K562 (cell line): ENCODE data around the gene ABCD4. TPM values are rescaled to one million over a fixed set of nuclear protein-coding genes. Genes with fewer than 3 reads are reported as not detected.

Experiments used
- ATAC-seq: fragments of 200-7000 bp; cut with Tn5 transposase; 3 replicates; pipeline ENCODE4 v1.9.1; 2020; ENCODE audit warnings: moderate library complexity
- BruUV-seq: library from RNA; stranded (reverse); fragments of 400-500 nt; replicated peaks from 2 replicates; lab custom pipeline; 2021; lab: Mats Ljungman, UMichigan
- CTCF ChIA-PET: fragments of 300-600 bp; formaldehyde crosslinking; extraction: SDS; loops from one replicate; lab custom pipeline; 2021; ENCODE audit warnings: low intra/inter-chr PET ratio; lab: Yijun Ruan, JAX
- POLR2A ChIA-PET: fragments of 300-600, 350-650 bp; sonication (Branson Sonifier 250); formaldehyde crosslinking; extraction: SDS; loops from one replicate; lab custom pipeline; 2021; ENCODE audit warnings: antibody characterized with exemption, inconsistent platforms; lab: Yijun Ruan, JAX
- DNase-seq, 4 experiments: peaks; one replicate each; pipeline versions ENCODE4 v3.0.0 to v3.0.0-alpha.2; 2011 to 2018; ENCODE audit warnings: low spot score in 3 of 4, mixed read lengths in 3 of 4; ENCODE audit errors: extremely low read depth in 1 of 4
- FAIRE-seq: peaks from 2 replicates; lab custom pipeline; 2011; peaks lifted over from hg19 to GRCh38; lab: Jason Lieb, UNC
- H2AFZ ChIP-seq: 2 replicates; pipeline ENCODE4 v1.6.0; 2011; ENCODE audit warnings: low read depth, low read length, control low read depth, inconsistent platforms
- H3K27ac ChIP-seq: fragments of 200-600 bp; 3 replicates; pipeline ENCODE4 v1.8.0; 2011; ENCODE audit warnings: low read depth, mild to moderate bottlenecking, control low read depth, inconsistent platforms, low read length, moderate library complexity, mixed read lengths; ENCODE audit errors: extremely low read depth
- H3K27me3 ChIP-seq, 2 experiments: fragments of 300-600 bp in 1 of 2; 2 replicates in 1 of 2; 3 replicates in 1 of 2; pipeline versions ENCODE4 v1.6.0 to v1.8.0; 2011; ENCODE audit warnings: inconsistent platforms in 2 of 2, low read length in 2 of 2, mild to moderate bottlenecking in 1 of 2, mixed read lengths in 1 of 2, moderate library complexity in 1 of 2; ENCODE audit not compliant: control insufficient read depth in 2 of 2, insufficient read depth in 2 of 2
- H3K36me3 ChIP-seq: fragments of 300-600 bp; 3 replicates; pipeline ENCODE4 v1.8.0; 2011; ENCODE audit warnings: mild to moderate bottlenecking, low read length, inconsistent platforms; ENCODE audit not compliant: control insufficient read depth, insufficient read depth
- H3K4me1 ChIP-seq, 2 experiments: fragments of 200-600 bp in 1 of 2; replicated peaks in 1 of 2; 2 replicates in 1 of 2; 3 replicates in 1 of 2; pipeline versions ENCODE4 v1.5.1 to v1.8.0; 2011; ENCODE audit warnings: inconsistent platforms in 2 of 2, low read length in 2 of 2, mild to moderate bottlenecking in 1 of 2, mixed read lengths in 1 of 2, moderate library complexity in 1 of 2; ENCODE audit not compliant: control insufficient read depth in 2 of 2, insufficient read depth in 2 of 2
- H3K4me2 ChIP-seq: 2 replicates; pipeline ENCODE4 v1.6.1; 2011; ENCODE audit warnings: low read length, control low read depth, inconsistent platforms, mixed read lengths; ENCODE audit not compliant: insufficient read depth
- H3K4me3 ChIP-seq: fragments of 200-600 bp; sonication (generic), shearing (Covaris generic); 2 replicates; pipeline ENCODE4 v1.5.1; 2016; ENCODE audit warnings: control low read depth, inconsistent platforms
- H3K79me2 ChIP-seq: fragments of 200-600 bp; 3 replicates; pipeline ENCODE4 v1.8.0; 2011; ENCODE audit warnings: low read length, inconsistent platforms; ENCODE audit not compliant: control insufficient read depth, insufficient read depth
- H3K9ac ChIP-seq, 2 experiments: 2 replicates each; pipeline versions ENCODE4 v1.6.0 to v1.6.1; 2011; ENCODE audit warnings: low read depth in 2 of 2, low read length in 2 of 2, control low read depth in 1 of 2, inconsistent platforms in 1 of 2, mild to moderate bottlenecking in 1 of 2, mixed read lengths in 1 of 2; ENCODE audit not compliant: insufficient read depth in 1 of 2
- H3K9me1 ChIP-seq: one replicate; pipeline ENCODE4 v1.6.0; 2011; ENCODE audit warnings: inconsistent platforms, mild to moderate bottlenecking, low read length, moderate library complexity; ENCODE audit not compliant: control insufficient read depth, insufficient read depth
- H3K9me3 ChIP-seq: replicated peaks from 2 replicates; pipeline ENCODE4 v1.5.1; 2011; ENCODE audit warnings: low read depth, low read length, inconsistent platforms; ENCODE audit not compliant: control insufficient read depth, insufficient read depth
- H4K20me1 ChIP-seq: replicated peaks from 2 replicates; pipeline ENCODE4 v1.6.1; 2011; ENCODE audit warnings: low read length, inconsistent platforms, mixed read lengths; ENCODE audit not compliant: control insufficient read depth, insufficient read depth
- EHMT2 ChIP-seq: fragments of 450-650 bp; IDR thresholded peaks from 2 replicates; pipeline ENCODE4 v1.6.1; 2018; ENCODE audit warnings: antibody characterized with exemption
- REST ChIP-seq, 2 experiments: fragments of 450-650 bp; formaldehyde crosslinking in 1 of 2; IDR thresholded peaks; 2 replicates each; pipeline versions ENCODE4 v1.4.0 to v1.6.1; 2014 to 2020; ENCODE audit warnings: mild to moderate bottlenecking in 2 of 2, borderline replicate concordance in 1 of 2, low read depth in 1 of 2
- ZNF668 ChIP-seq: fragments of 250-450 bp; sonication (Bioruptor Pico); IDR thresholded peaks from 2 replicates; pipeline ENCODE4 v1.8.0; 2022; ENCODE audit warnings: mild to moderate bottlenecking, inconsistent platforms
- WGBS: fragments of 100-300 bp; shearing (Covaris generic); methylation state at CpG from one replicate; pipeline ENCODE4 v1.1.6; 2016; ENCODE audit warnings: low coverage, mixed read lengths; ENCODE audit not compliant: insufficient coverage; ENCODE audit errors: missing lambda C conversion rate; 5-methylcytosine and 5-hydroxymethylcytosine counted together
- in situ Hi-C: fragments of 300-500 bp; cut with MboI; formaldehyde crosslinking; loops from 4 replicates; pipeline ENCODE4 v1.15.0; 2018; ENCODE audit warnings: inconsistent platforms, mixed read lengths
- intact Hi-C: fragments of 100-400 bp; cut with micrococcal nuclease; formaldehyde crosslinking; loops from 2 replicates; pipeline ENCODE4 v1.14.2; 2022
- polyA plus RNA-seq, 8 experiments: library from polyadenylated mRNA; depleted of rRNA in 4 of 8; stranded (reverse) in 5 of 8; unstranded in 3 of 8; fragments of >200 nt; fragmentation: Nextera tagmentation in 2 of 8; fragmentation: Illumina TruSeq in 1 of 8; extraction: Ambion mirVana in 2 of 8; extraction: Trizol in 1 of 8; gene quantifications; 2 replicates each; pipeline versions ENCODE4 v1.2.1 to v1.2.3, GENCODE V29; 2011 to 2014; ENCODE audit warnings: inconsistent platforms in 1 of 8, missing spikeins in 1 of 8
- total RNA-seq, 7 experiments: library from RNA; depleted of rRNA in 6 of 7; stranded (reverse); fragments of >200 nt in 6 of 7; fragmentation: Illumina TruSeq in 2 of 7; extraction: Trizol in 2 of 7; gene quantifications; 2 replicates each; pipeline versions ENCODE4 v1.2.1 to v1.2.3, GENCODE V29; 2011 to 2021; ENCODE audit warnings: low replicate concordance in 1 of 7

ABCD4 gene
- total and polyA plus RNA-seq, 9 of the 15 experiments (the other 6 are each of a cell fraction or from before 2014, with no cell fraction given), result 3.5 to 17.2 (median 12.4) TPM

GRCh38 chr14:74263181-74263580 is 39.6 kb downstream of the ABCD4 start:
- intact Hi-C loops, result no loop called here

More at GRCh38 chr14:74263181-74263580, 39.6 kb downstream of the ABCD4 start:
- WGBS, result 12% methylated on average over 8 of the region's 9 CpGs
- Histone ChIP-seq H3K4me3 (no peak overlapping the region), H3K9me1 (no peaks in the 10 kb centered on the region), H3K9ac (no peak overlapping the region), H3K4me1 (peaks cover 0 to 4% of the 10 kb centered on the region in 2 experiments; a peak in 1 of 5 replicates), H3K9me3 (no peaks in the 10 kb centered on the region), H2AFZ (no peak overlapping the region), H3K4me2 (no peak overlapping the region), H3K27ac (no peak overlapping the region)
- FAIRE-seq (no peak), DNase-seq (no peak), ATAC-seq (no peak)
- no TSS peak for BruUV-seq
- POLR2A ChIA-PET, result no interaction called here
- TF ChIP-seq REST (IDR thresholded peaks at IDR 0.05; ENCODE audit: borderline replicate concordance) (peak; percentile 79), REST (CRISPR knock-in tag; IDR thresholded peaks at IDR 0.05; ENCODE audit: low read depth) (no peak), ZNF668 (CRISPR knock-in tag) (no peak), EHMT2 (peak; percentile 74; the same call in 1 of the 2 replicates)
- TF ChIP-seq, all 486 proteins: peak for 2
- Histone ChIP-seq H4K20me1 (no peaks in the 10 kb centered on the region; the same call in 1 of the 2 replicates), H3K27me3 (peaks cover 9 to 46% of the 10 kb centered on the region in 2 experiments; a peak in 4 of 5 replicates), H3K79me2 (no peaks in the 10 kb centered on the region), H3K36me3 (no peaks in the 10 kb centered on the region)
- CTCF ChIA-PET, result no interaction called here
- in situ Hi-C loops, result no loop called here
